CD14-positive monocyte (primary cell): ENCODE data around the gene GAS7. TPM values are rescaled to one million over a fixed set of nuclear protein-coding genes. Genes with fewer than 3 reads are reported as not detected.

ENCODE experiments used
- DNase-seq, 3 donors: peaks; one replicate each; pipeline ENCODE4 v3.0.0-alpha.2; 2011 to 2022
- H2AFZ ChIP-seq: 2 replicates; pipeline ENCODE4 v1.6.0; 2012; ENCODE audit warnings: mild to moderate bottlenecking, low read depth, low read length, inconsistent platforms; ENCODE audit not compliant: insufficient read depth, poor library complexity, severe bottlenecking
- H3K27ac ChIP-seq, 2 donors: 1 replicate in 1 of 2; 2 replicates in 1 of 2; pipeline ENCODE4 v1.5.1; 2012 to 2013; ENCODE audit warnings: low read length in 2 of 2, control low read depth in 1 of 2, inconsistent platforms in 1 of 2, low read depth in 1 of 2, mild to moderate bottlenecking in 1 of 2
- H3K27me3 ChIP-seq, 2 donors: one replicate each; pipeline versions ENCODE4 v1.6.0 to v1.6.1; 2011 to 2013; ENCODE audit warnings: low read length in 2 of 2; ENCODE audit not compliant: control insufficient read depth in 2 of 2, insufficient read depth in 2 of 2
- H3K36me3 ChIP-seq, 2 donors: replicated peaks in 1 of 2; 1 replicate in 1 of 2; 2 replicates in 1 of 2; pipeline versions ENCODE4 v1.5.1 to v1.6.1; 2012 to 2013; ENCODE audit warnings: low read length in 2 of 2, control low read depth in 1 of 2, inconsistent platforms in 1 of 2, mild to moderate bottlenecking in 1 of 2; ENCODE audit not compliant: insufficient read depth in 2 of 2, control insufficient read depth in 1 of 2
- H3K4me1 ChIP-seq, 2 donors: 1 replicate in 1 of 2; 2 replicates in 1 of 2; pipeline versions ENCODE4 v1.5.1 to v1.6.1; 2012 to 2013; ENCODE audit warnings: low read length in 2 of 2, control low read depth in 1 of 2, inconsistent platforms in 1 of 2, mild to moderate bottlenecking in 1 of 2, moderate library complexity in 1 of 2; ENCODE audit not compliant: insufficient read depth in 2 of 2, control insufficient read depth in 1 of 2
- H3K4me2 ChIP-seq: replicated peaks from 2 replicates; pipeline ENCODE3; 2012; ENCODE audit warnings: low read length, moderate library complexity, mild to moderate bottlenecking; ENCODE audit not compliant: poor library complexity, severe bottlenecking; ENCODE audit errors: extremely low read depth
- H3K4me3 ChIP-seq, 3 experiments: fragments of 200-600 bp in 1 of 3; sonication (generic) in 1 of 3; replicated peaks in 1 of 3; 1 replicate in 2 of 3; 2 replicates in 1 of 3; pipeline ENCODE4 v1.5.1; 2011 to 2013; ENCODE audit warnings: low read length in 3 of 3, mild to moderate bottlenecking in 3 of 3, control low read depth in 2 of 3, low read depth in 2 of 3, inconsistent platforms in 1 of 3, moderate library complexity in 1 of 3
- H3K79me2 ChIP-seq: 2 replicates; pipeline ENCODE4 v1.6.0; 2012; ENCODE audit warnings: mild to moderate bottlenecking, control low read depth, inconsistent platforms, low read length, moderate library complexity; ENCODE audit not compliant: insufficient read depth
- H3K9ac ChIP-seq: 2 replicates; pipeline ENCODE4 v1.6.0; 2017; ENCODE audit warnings: low read length, mild to moderate bottlenecking; ENCODE audit not compliant: insufficient read depth, poor library complexity, severe bottlenecking
- H3K9me3 ChIP-seq, 2 donors: replicated peaks in 1 of 2; 1 replicate in 1 of 2; 2 replicates in 1 of 2; pipeline versions ENCODE4 v1.5.1 to v1.6.1; 2012 to 2013; ENCODE audit warnings: low read length in 2 of 2, control low read depth in 1 of 2; ENCODE audit not compliant: control insufficient read depth in 1 of 2, insufficient read depth in 1 of 2
- H4K20me1 ChIP-seq: 2 replicates; pipeline ENCODE4 v1.6.0; 2012; ENCODE audit warnings: mild to moderate bottlenecking, low read length, control low read depth, moderate library complexity; ENCODE audit not compliant: insufficient read depth
- H3K27ac Mint-ChIP-seq, 7 donors: one replicate each; pipeline ENCODE4 v1.8.0; 2020; ENCODE audit warnings: mild to moderate bottlenecking in 7 of 7, mixed read lengths in 7 of 7, moderate library complexity in 6 of 7, inconsistent platforms in 2 of 7
- H3K27me3 Mint-ChIP-seq, 3 donors: one replicate each; pipeline ENCODE4 v1.8.0; 2021 to 2022; ENCODE audit warnings: low read depth in 3 of 3, mild to moderate bottlenecking in 3 of 3, mixed read lengths in 3 of 3, moderate library complexity in 3 of 3, inconsistent platforms in 1 of 3
- H3K36me3 Mint-ChIP-seq, 2 donors: one replicate each; pipeline ENCODE4 v1.8.0; 2020; ENCODE audit warnings: mixed read lengths in 2 of 2, inconsistent platforms in 1 of 2, mild to moderate bottlenecking in 1 of 2
- H3K4me1 Mint-ChIP-seq: one replicate; pipeline ENCODE4 v1.8.0; 2020; ENCODE audit warnings: mild to moderate bottlenecking, mixed read lengths
- H3K4me3 Mint-ChIP-seq, 2 donors: one replicate each; pipeline ENCODE4 v1.8.0; 2020; ENCODE audit warnings: mild to moderate bottlenecking in 2 of 2, mixed read lengths in 2 of 2, moderate library complexity in 1 of 2
- H3K9me3 Mint-ChIP-seq, 7 donors: one replicate each; pipeline ENCODE4 v1.8.0; 2020 to 2022; ENCODE audit warnings: mixed read lengths in 7 of 7, mild to moderate bottlenecking in 6 of 7, moderate library complexity in 6 of 7, inconsistent platforms in 2 of 7
- WGBS: methylation state at CpG from one replicate; pipeline ENCODE4 v1.1.5; 2013; ENCODE audit warnings: missing lambda C conversion rate; ENCODE audit not compliant: insufficient coverage; 5-methylcytosine and 5-hydroxymethylcytosine counted together
- intact Hi-C, 2 donors: fragments of 100-400 bp; cut with micrococcal nuclease; formaldehyde crosslinking; loops; one replicate each; pipeline versions ENCODE4 v1.15.0 to v1.15.1; 2023
- polyA plus RNA-seq, 3 donors: library from polyadenylated mRNA; depleted of rRNA in 1 of 3; unstranded in 2 of 3; stranded (reverse) in 1 of 3; fragments of 300-500 nt in 2 of 3; fragments of >200 nt in 1 of 3; fragmentation: Illumina TruSeq in 2 of 3; gene quantifications; 1 replicate in 2 of 3; 2 replicates in 1 of 3; pipeline ENCODE4 v1.2.3, GENCODE V29; 2012 to 2021
- TF ChIP-seq, protein P1 (sequence below): fragments of 200-600 bp; IDR thresholded peaks from one replicate; pipeline ENCODE4 v1.8.0; 2022; ENCODE audit warnings: antibody characterized with exemption, mild to moderate bottlenecking

The GAS7 gene
- polyA plus RNA-seq, 3 donors, result 53.1 to 91.9 (median 66.6) TPM

DNA sequence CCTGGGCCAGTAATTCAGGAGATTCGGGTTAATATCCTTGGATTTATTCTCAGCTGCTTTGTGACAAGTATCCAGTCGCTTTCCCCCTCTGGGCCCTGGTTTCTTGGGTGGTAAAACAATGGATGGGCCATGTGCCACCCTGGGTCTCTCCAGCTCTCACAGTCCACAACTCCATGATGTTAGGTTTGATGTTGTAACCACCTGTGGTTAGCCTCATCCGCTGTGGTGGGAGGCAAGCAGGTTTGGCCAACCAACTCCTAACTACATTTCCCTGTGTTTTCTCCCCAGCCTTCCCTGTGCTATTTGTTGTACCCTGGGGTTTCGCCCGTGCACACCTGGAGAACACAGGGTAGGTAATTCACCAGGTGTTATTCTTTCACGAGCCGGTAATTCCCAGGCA lies 337.6 kb downstream of the GAS7 start:
- H3K36me3 Mint-ChIP-seq, result no peaks in the 10 kb centered on the region
- TF ChIP-seq, protein P1, sequence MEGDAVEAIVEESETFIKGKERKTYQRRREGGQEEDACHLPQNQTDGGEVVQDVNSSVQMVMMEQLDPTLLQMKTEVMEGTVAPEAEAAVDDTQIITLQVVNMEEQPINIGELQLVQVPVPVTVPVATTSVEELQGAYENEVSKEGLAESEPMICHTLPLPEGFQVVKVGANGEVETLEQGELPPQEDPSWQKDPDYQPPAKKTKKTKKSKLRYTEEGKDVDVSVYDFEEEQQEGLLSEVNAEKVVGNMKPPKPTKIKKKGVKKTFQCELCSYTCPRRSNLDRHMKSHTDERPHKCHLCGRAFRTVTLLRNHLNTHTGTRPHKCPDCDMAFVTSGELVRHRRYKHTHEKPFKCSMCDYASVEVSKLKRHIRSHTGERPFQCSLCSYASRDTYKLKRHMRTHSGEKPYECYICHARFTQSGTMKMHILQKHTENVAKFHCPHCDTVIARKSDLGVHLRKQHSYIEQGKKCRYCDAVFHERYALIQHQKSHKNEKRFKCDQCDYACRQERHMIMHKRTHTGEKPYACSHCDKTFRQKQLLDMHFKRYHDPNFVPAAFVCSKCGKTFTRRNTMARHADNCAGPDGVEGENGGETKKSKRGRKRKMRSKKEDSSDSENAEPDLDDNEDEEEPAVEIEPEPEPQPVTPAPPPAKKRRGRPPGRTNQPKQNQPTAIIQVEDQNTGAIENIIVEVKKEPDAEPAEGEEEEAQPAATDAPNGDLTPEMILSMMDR, result no peak
- peaks cover 3 to 36% (median 19%) of the 10 kb centered on the region in 7 donors for H3K9me3 Mint-ChIP-seq

More for the DNA sequence above, 337.6 kb downstream of the GAS7 start:
- Histone ChIP-seq H3K36me3 (no peaks in the 10 kb centered on the region), H3K4me3 (no peak overlapping the region), H3K4me1 (peaks cover 0 to 3% of the 10 kb centered on the region in 2 donors), H3K27ac (no peak overlapping the region), H2AFZ (no peak overlapping the region), H4K20me1 (no peaks in the 10 kb centered on the region), H3K9me3 (peaks cover 0 to 20% of the 10 kb centered on the region in 2 donors), H3K9ac (no peak overlapping the region), H3K27me3 (no peaks in the 10 kb centered on the region), H3K4me2 (no peak overlapping the region), H3K79me2 (no peaks in the 10 kb centered on the region)
- Mint-ChIP-seq H3K27ac (no peak overlapping the region), H3K4me3 (no peak overlapping the region), H3K27me3 (peaks cover 0 to 7% (median 0%) of the 10 kb centered on the region in 3 donors), H3K4me1 (peaks cover 6% of the 10 kb centered on the region)
- no CpG with 5 or more reads among the region's 7 CpGs for WGBS
- no peak for DNase-seq
- intact Hi-C loops, result no loop called here

Other genes starting within 250 kb of the GAS7 start
- not detected for gene MYH13, start 174.4 kb upstream of the GAS7 start, polyA plus RNA-seq
- not detected for gene MYH8, start 223.3 kb upstream of the GAS7 start, polyA plus RNA-seq